ENCODE measurements around the gene TMED8. TPM values are rescaled to one million over a fixed set of nuclear protein-coding genes. Genes with fewer than 3 reads are reported as not detected.
"Not testable (repeated sequence)": the region's sequence is repeated elsewhere in the genome, so short reads cannot be mapped to it uniquely, and the experiment has no call there.

The TMED8 gene
- total RNA-seq, 4 donors from 2014 or later, result 5.3 to 11.2 (median 7.9) TPM

DNA sequence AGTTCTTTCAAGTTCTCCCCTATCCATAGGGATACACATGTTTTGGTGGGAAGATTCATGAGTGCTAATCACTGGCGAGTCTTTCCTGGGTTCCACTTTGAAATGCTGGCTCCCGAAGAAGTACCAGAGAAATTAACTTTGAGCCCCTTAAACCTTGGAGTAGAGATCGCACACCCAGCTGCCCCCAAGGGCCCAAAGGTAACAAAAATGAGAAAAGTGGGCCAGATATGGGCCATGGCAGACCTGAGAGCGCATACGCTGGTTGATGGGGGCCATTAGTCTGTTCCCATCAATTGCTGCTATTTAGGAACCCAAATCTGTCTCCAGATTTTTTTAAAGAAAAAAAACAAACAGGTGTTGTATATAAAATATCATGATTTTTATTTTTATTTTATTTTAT lies 53.9 kb downstream of the TMED8 start:
- Histone ChIP-seq H3K36me3 (no peaks in the 10 kb centered on the region), H3K9me3 (no peaks in the 10 kb centered on the region), H3K4me1 (peaks cover 25% of the 10 kb centered on the region), H3K4me3 (no peak overlapping the region), H3K27ac (no peak overlapping the region), H3K27me3 (no peaks in the 10 kb centered on the region)
- no peak for DNase-seq (ENCODE audit: low spot score in 2 of 2)
- TF ChIP-seq EP300 (IDR thresholded peaks at IDR 0.05), result no peak
- TF ChIP-seq POLR2AphosphoS5 (IDR thresholded peaks at IDR 0.05), result no peak
- TF ChIP-seq, protein P1, sequence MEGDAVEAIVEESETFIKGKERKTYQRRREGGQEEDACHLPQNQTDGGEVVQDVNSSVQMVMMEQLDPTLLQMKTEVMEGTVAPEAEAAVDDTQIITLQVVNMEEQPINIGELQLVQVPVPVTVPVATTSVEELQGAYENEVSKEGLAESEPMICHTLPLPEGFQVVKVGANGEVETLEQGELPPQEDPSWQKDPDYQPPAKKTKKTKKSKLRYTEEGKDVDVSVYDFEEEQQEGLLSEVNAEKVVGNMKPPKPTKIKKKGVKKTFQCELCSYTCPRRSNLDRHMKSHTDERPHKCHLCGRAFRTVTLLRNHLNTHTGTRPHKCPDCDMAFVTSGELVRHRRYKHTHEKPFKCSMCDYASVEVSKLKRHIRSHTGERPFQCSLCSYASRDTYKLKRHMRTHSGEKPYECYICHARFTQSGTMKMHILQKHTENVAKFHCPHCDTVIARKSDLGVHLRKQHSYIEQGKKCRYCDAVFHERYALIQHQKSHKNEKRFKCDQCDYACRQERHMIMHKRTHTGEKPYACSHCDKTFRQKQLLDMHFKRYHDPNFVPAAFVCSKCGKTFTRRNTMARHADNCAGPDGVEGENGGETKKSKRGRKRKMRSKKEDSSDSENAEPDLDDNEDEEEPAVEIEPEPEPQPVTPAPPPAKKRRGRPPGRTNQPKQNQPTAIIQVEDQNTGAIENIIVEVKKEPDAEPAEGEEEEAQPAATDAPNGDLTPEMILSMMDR (IDR thresholded peaks at IDR 0.05), result no peak
- TF ChIP-seq POLR2A (IDR thresholded peaks at IDR 0.05), result no peak
- 100% methylated on average over 5 of the region's 5 CpGs for WGBS

DNA sequence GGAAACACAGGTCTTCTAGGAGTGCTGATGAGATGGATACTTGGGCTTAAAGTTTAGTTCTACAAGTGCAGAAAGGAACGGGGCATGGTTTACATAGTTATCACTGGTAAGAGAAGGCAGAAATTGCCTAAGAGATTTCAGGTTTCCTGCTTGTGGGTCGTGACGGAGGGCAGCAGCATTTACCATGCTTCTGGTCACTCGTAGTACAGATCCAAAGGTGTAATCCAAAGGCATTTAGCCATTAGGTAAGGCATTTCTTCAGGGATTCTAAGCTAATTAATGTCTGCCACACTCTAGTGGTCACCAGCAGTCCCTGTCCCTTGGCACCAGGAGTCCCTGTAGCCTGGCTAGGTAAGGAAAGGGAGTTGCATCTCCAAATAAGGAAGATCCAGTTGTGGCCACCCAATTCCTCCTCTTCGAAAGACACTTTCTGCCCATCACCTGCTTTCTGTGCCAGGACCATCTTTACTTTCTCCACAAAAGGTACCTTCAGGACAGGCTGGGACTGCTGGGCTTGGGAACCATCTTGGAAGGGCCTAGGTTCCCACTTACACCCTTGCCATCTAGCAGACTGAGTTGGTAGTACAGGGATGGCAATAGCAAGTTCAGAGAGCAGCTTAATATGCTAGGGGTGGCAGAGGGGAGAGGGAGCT lies 54.5 kb downstream of the TMED8 start:
- peak; percentile 28 to 53 for DNase-seq (ENCODE audit: low spot score in 2 of 2)
- Histone ChIP-seq H3K9me3 (no peaks in the 10 kb centered on the region), H3K4me1 (peaks cover 29% of the 10 kb centered on the region), H3K27ac (no peak overlapping the region), H3K4me3 (peak overlapping the region; percentile 94), H3K36me3 (no peaks in the 10 kb centered on the region), H3K27me3 (no peaks in the 10 kb centered on the region)
- no peak for TF ChIP-seq EP300 (IDR thresholded peaks at IDR 0.05)
- TF ChIP-seq POLR2A (IDR thresholded peaks at IDR 0.05), result no peak
- TF ChIP-seq POLR2AphosphoS5 (IDR thresholded peaks at IDR 0.05), result no peak
- TF ChIP-seq, protein P1 (IDR thresholded peaks at IDR 0.05), result no peak
- WGBS, result 70% methylated on average over 5 of the region's 5 CpGs

DNA sequence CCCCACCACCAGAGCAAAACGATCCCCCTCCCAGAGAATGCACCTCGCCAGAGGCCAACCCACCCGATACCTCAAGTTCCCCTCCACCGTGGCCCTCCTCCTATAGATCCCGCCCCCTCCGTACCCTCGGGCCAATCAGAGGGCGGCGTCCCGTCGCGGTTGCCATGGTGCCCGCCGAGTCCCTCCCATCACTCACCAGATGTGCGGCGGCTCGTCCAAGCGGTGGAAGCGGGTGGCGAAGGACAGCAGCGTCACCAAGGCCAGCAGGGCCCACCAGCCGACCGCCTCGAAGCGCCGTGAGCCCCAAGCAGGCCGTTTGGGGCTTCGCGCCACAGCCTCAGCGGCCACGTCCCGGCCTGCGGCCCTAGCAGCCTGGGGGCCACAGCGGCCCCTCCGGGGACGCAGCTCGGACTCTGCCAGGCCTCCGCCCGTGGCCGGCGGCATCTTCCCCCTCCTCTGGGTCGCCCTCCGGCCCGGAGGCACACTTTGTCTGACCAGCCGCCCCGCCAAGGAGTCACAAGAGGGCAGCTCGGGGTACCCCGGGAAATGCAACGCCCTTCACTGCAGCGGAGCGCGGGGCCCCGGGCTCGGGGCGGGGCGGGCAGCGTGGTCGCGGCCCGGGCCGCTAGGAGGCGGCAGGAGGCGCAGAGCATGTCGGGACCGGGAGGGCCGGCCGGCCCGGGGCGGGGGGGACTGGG lies 56.5 kb downstream of the TMED8 start, which contains the start of gene POMT2:
TSS of gene POMT2 (minus strand) at position 646 of the 698 bp plus-strand sequence. CDS start at position 444, 202 bp downstream.
- Histone ChIP-seq H3K9me3 (no peaks in the 10 kb centered on the region), H3K36me3 (no peaks in the 10 kb centered on the region), H3K4me1 (peaks cover 44% of the 10 kb centered on the region), H3K27me3 (no peaks in the 10 kb centered on the region), H3K4me3 (peak within 1 kb of the TSS; percentile 94), H3K27ac (peak within 1 kb of the TSS; percentile 91)
- DNase-seq (ENCODE audit: low spot score in 2 of 2), result peak; percentile 97 to 98
- WGBS, result under 1% methylated on average over 39 of the region's 69 CpGs
- TF ChIP-seq EP300 (IDR thresholded peaks at IDR 0.05) (no peak), POLR2A (IDR thresholded peaks at IDR 0.05) (no peak), POLR2AphosphoS5 (IDR thresholded peaks at IDR 0.05) (peak in 2 of 3 donors; percentile 49 to 81)
- TF ChIP-seq, protein P1 (IDR thresholded peaks at IDR 0.05), result peak; percentile 56 to 57

DNA sequence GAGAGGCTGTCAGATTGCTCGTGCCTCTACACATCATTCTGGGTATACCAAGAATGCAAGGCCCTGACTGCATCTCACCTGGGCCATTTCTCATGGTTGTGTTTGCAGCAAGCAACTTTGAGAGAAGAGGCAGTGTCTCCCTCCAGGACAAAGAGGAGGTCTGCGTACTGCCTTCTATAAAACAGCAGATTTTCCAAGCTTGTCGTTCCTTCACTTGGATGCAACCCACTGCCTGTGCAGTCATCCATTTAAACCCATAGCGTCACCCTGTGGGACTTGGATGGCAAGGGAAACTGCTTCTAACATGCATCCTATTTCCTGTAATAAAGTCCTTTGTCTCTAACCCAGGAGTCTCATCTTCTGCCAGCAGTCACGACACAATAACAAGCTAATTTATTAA lies 57.5 kb downstream of the TMED8 start:
- peaks cover 54% of the 10 kb centered on the region for H3K4me1 ChIP-seq

DNA sequence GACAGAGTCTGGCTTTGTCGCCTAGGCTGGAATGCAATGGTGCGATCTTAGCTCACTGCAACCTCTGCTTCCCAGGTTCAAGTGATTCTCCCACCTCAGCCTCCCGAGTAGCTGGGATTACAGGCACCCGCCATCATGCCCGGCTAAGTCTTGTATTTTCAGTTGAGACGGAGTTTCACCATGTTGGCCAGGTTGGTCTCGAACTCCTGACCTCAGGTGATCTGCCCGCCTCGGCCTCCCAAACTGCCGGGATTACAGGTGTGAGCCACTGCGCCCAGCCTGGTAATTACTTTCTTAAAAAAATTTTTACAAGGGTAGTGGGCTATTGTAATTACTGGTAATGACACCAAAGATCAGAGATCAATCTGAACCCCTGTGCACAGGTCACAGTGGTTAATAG lies 58.1 kb downstream of the TMED8 start:
- H3K9me3 ChIP-seq, H3K27ac ChIP-seq, H3K4me3 ChIP-seq, H3K36me3 ChIP-seq, H3K27me3 ChIP-seq: not testable (repeated sequence)
- H3K4me1 ChIP-seq, result peaks cover 61% of the 10 kb centered on the region
- DNase-seq (ENCODE audit: low spot score in 2 of 2), result peak in 1 of 2 donors; percentile 57
- 91% methylated on average over 11 of the region's 11 CpGs for WGBS

More for the DNA sequence above, 57.5 kb downstream of the TMED8 start:
- Histone ChIP-seq H3K27ac (no peak overlapping the region), H3K4me3 (peak overlapping the region; percentile 94), H3K9me3 (no peaks in the 10 kb centered on the region), H3K36me3 (no peaks in the 10 kb centered on the region), H3K27me3 (no peaks in the 10 kb centered on the region)
- peak in 1 of 2 donors; percentile 16 for DNase-seq (ENCODE audit: low spot score in 2 of 2)
- 17% methylated on average over 5 of the region's 5 CpGs for WGBS
- no peak for TF ChIP-seq EP300 (IDR thresholded peaks at IDR 0.05)
- no peak for TF ChIP-seq POLR2AphosphoS5 (IDR thresholded peaks at IDR 0.05)
- TF ChIP-seq POLR2A (IDR thresholded peaks at IDR 0.05), result no peak
- TF ChIP-seq, protein P1 (IDR thresholded peaks at IDR 0.05), result no peak

Data from suprapubic skin (tissue), 4 donors.